Sigmoid colon (tissue), 7 donors: ENCODE data around the gene EHBP1. TPM values are rescaled to one million over a fixed set of nuclear protein-coding genes. Genes with fewer than 3 reads are reported as not detected.
"Not testable (repeated sequence)": the region's sequence is repeated elsewhere in the genome, so short reads cannot be mapped to it uniquely, and the experiment has no call there.

Experiments used
- DNase-seq: peaks from one replicate; pipeline ENCODE4 v3.0.0-alpha.2; 2019
- H3K27ac ChIP-seq, 4 donors: fragments of 200-600 bp; sonication (generic); one replicate each; pipeline ENCODE4 v1.5.1; 2016 to 2019; ENCODE audit warnings: mild to moderate bottlenecking in 1 of 4
- H3K27me3 ChIP-seq, 3 donors: fragments of 200-600 bp; sonication (generic); one replicate each; pipeline ENCODE4 v1.5.1; 2019; ENCODE audit warnings: mild to moderate bottlenecking in 1 of 3
- H3K36me3 ChIP-seq, 4 donors: fragments of 200-600 bp; sonication (generic); one replicate each; pipeline ENCODE4 v1.5.1; 2016 to 2019
- H3K4me1 ChIP-seq, 4 donors: fragments of 200-600 bp; sonication (generic); one replicate each; pipeline ENCODE4 v1.5.1; 2017 to 2019
- H3K4me3 ChIP-seq, 4 donors: fragments of 200-600 bp; sonication (generic); one replicate each; pipeline ENCODE4 v1.5.1; 2017 to 2019; ENCODE audit warnings: mild to moderate bottlenecking in 2 of 4, moderate library complexity in 1 of 4
- H3K9me3 ChIP-seq, 4 donors: fragments of 200-600 bp in 3 of 4; sonication (generic) in 3 of 4; one replicate each; pipeline versions ENCODE4 v1.5.1 to v1.6.1; 2013 to 2019
- CTCF ChIP-seq, 4 experiments: fragments of 450-650 bp in 3 of 4; fragments of 200-600 bp in 1 of 4; IDR thresholded peaks; one replicate each; pipeline ENCODE4 v1.5.1; 2016 to 2019; ENCODE audit warnings: antibody characterized with exemption in 4 of 4, mild to moderate bottlenecking in 3 of 4, moderate library complexity in 2 of 4
- EP300 ChIP-seq, 4 donors: sonication (generic); formaldehyde crosslinking; IDR thresholded peaks; one replicate each; pipeline ENCODE4 v1.6.1; 2017; ENCODE audit warnings: antibody characterized with exemption in 4 of 4
- POLR2A ChIP-seq, 2 donors: fragments of 450-650 bp; IDR thresholded peaks; one replicate each; pipeline ENCODE4 v1.6.1; 2016; ENCODE audit warnings: antibody characterized with exemption in 2 of 2, mild to moderate bottlenecking in 2 of 2, moderate library complexity in 2 of 2
- POLR2AphosphoS5 ChIP-seq, 4 donors: sonication (generic); formaldehyde crosslinking; IDR thresholded peaks; one replicate each; pipeline ENCODE4 v1.6.1; 2017; ENCODE audit warnings: antibody characterized with exemption in 4 of 4
- WGBS, 2 donors: extraction: QIAGEN DNeasy Blood & Tissue Kit; methylation state at CpG; one replicate each; pipeline ENCODE4 v1.1.7; 2013; 5-methylcytosine and 5-hydroxymethylcytosine counted together
- intact Hi-C: fragments of 100-400 bp; cut with DNase I; formaldehyde crosslinking; loops from one replicate; pipeline ENCODE4 v1.15.1; 2023
- polyA plus RNA-seq, 3 donors: library from polyadenylated mRNA; stranded (reverse); fragments of 200-250 nt; gene quantifications; one replicate each; pipeline ENCODE4 v1.2.3, GENCODE V29; 2013
- total RNA-seq, 4 donors: library from RNA; depleted of rRNA; stranded (reverse); fragments of >200 nt; gene quantifications; one replicate each; pipeline ENCODE4 v1.1.0, GENCODE V29; 2016
- donor health status: healthy with polysubstance abuse.
- donor health status: Bipolar disorder and iron deficiency.
- donor health status: healthy.

EHBP1 gene
- total and polyA plus RNA-seq, 7 donors, result 12.7 to 161 (median 121) TPM

GRCh38 chr2:63071664-63072063 lies 366.2 kb downstream of the EHBP1 start:
- no peaks in the 10 kb centered on the region for H3K9me3 ChIP-seq
- 83 to 92% methylated on average over 2 of the region's 2 CpGs for WGBS, 2 donors
- H3K4me1 ChIP-seq, result no peaks in the 10 kb centered on the region
- peaks cover 0 to 14% (median 11%) of the 10 kb centered on the region in 3 donors for H3K27me3 ChIP-seq
- H3K27ac ChIP-seq, result no peak overlapping the region
- no peak for DNase-seq
- intact Hi-C loops, result no loop called here
- no peaks in the 10 kb centered on the region for H3K36me3 ChIP-seq
- TF ChIP-seq EP300 (IDR thresholded peaks at IDR 0.05) (no peak), CTCF (IDR thresholded peaks at IDR 0.05) (no peak), POLR2A (IDR thresholded peaks at IDR 0.05) (no peak), POLR2AphosphoS5 (IDR thresholded peaks at IDR 0.05) (no peak)
- no peak overlapping the region for H3K4me3 ChIP-seq

GRCh38 chr2:63073994-63074393 lies 368.5 kb downstream of the EHBP1 start:
- no peaks in the 10 kb centered on the region for H3K9me3 ChIP-seq

GRCh38 chr2:63074399-63074798 lies 368.9 kb downstream of the EHBP1 start:
- H3K27me3 ChIP-seq, H3K36me3 ChIP-seq, H3K4me1 ChIP-seq, H3K4me3 ChIP-seq, intact Hi-C loops, H3K9me3 ChIP-seq, H3K27ac ChIP-seq, DNase-seq: not testable (repeated sequence)
- WGBS, 2 donors, result 87 to 94% methylated on average over 4 of the region's 4 CpGs

More at GRCh38 chr2:63073994-63074393, 368.5 kb downstream of the EHBP1 start:
- DNase-seq, result no peak
- intact Hi-C loops, result no loop called here
- Histone ChIP-seq H3K27me3 (peaks cover 0 to 6% (median 3%) of the 10 kb centered on the region in 3 donors), H3K27ac (no peak overlapping the region), H3K4me1 (no peaks in the 10 kb centered on the region), H3K4me3 (no peak overlapping the region), H3K36me3 (no peaks in the 10 kb centered on the region)
- TF ChIP-seq CTCF (IDR thresholded peaks at IDR 0.05) (no peak), EP300 (IDR thresholded peaks at IDR 0.05) (no peak), POLR2A (IDR thresholded peaks at IDR 0.05) (no peak), POLR2AphosphoS5 (IDR thresholded peaks at IDR 0.05) (no peak)
- WGBS, 2 donors, result 67 to 81% methylated on average over 3 of the region's 3 CpGs

- DNase-seq, result no peak
- H3K27ac ChIP-seq, result no peak overlapping the region
- TF ChIP-seq CTCF (IDR thresholded peaks at IDR 0.05) (no peak), POLR2AphosphoS5 (IDR thresholded peaks at IDR 0.05) (no peak), EP300 (IDR thresholded peaks at IDR 0.05) (no peak), POLR2A (IDR thresholded peaks at IDR 0.05) (no peak)
- 56 to 71% methylated on average over 4 of the region's 4 CpGs for WGBS, 2 donors
- H3K36me3 ChIP-seq, result no peaks in the 10 kb centered on the region
- H3K27me3 ChIP-seq, result peaks cover 0 to 6% (median 0%) of the 10 kb centered on the region in 3 donors
- H3K4me1 ChIP-seq, result no peaks in the 10 kb centered on the region
- H3K9me3 ChIP-seq, result no peaks in the 10 kb centered on the region
- H3K4me3 ChIP-seq, result no peak overlapping the region
- intact Hi-C loops, result no loop called here
Measured at GRCh38 chr2:63078852-63079606, 373.5 kb downstream of the EHBP1 start.

GRCh38 chr2:63081404-63081803 lies 375.9 kb downstream of the EHBP1 start:
- no peak for DNase-seq
- Histone ChIP-seq H3K27ac (no peak overlapping the region), H3K4me1 (no peaks in the 10 kb centered on the region), H3K9me3 (no peaks in the 10 kb centered on the region), H3K4me3 (no peak overlapping the region), H3K27me3 (peaks cover 0 to 6% (median 0%) of the 10 kb centered on the region in 3 donors), H3K36me3 (no peaks in the 10 kb centered on the region)
- 65 to 77% methylated on average over 4 of the region's 4 CpGs for WGBS, 2 donors
- TF ChIP-seq EP300 (IDR thresholded peaks at IDR 0.05) (no peak), CTCF (IDR thresholded peaks at IDR 0.05) (no peak), POLR2A (IDR thresholded peaks at IDR 0.05) (no peak), POLR2AphosphoS5 (IDR thresholded peaks at IDR 0.05) (no peak)
- intact Hi-C loops, result no loop called here
